Right renal cortex interstitium (tissue), 3 donors: ENCODE data around the gene COPG1. TPM values are rescaled to one million over a fixed set of nuclear protein-coding genes. Genes with fewer than 3 reads are reported as not detected.
A peak's percentile ranks its signal among the peaks of the same experiment; 100 is the strongest.
"Not testable (repeated sequence)": the region's sequence is repeated elsewhere in the genome, so short reads cannot be mapped to it uniquely, and the experiment has no call there.

ENCODE experiments used
- DNase-seq, 3 donors: peaks; one replicate each; pipeline ENCODE4 v3.0.0-alpha.2; 2013; ENCODE audit warnings: low read depth in 3 of 3, low spot score in 2 of 3
- polyA plus RNA-seq, 3 donors: library from polyadenylated mRNA; unstranded; fragments of 120-200 nt; gene quantifications; one replicate each; pipeline ENCODE4 v1.2.1, GENCODE V29; 2013; ENCODE audit not compliant: insufficient read length in 3 of 3

Gene COPG1
- 100 to 1,000 TPM; 166 to 167 (median 166) TPM for polyA plus RNA-seq

GRCh38 chr3:129249284-129250065, at the start of gene COPG1:
TSS of gene COPG1 (plus strand) at chr3:129249606. CDS start at chr3:129249710, 104 bp downstream.
- peak; percentile 78 to 90 (median 85) for DNase-seq

GRCh38 chr3:129204473-129204872, 44.9 kb upstream of the COPG1 start:
- DNase-seq: no peak

GRCh38 chr3:129205109-129205832, 44.1 kb upstream of the COPG1 start:
- DNase-seq: no peak

GRCh38 chr3:129207479-129207878, 41.9 kb upstream of the COPG1 start:
- DNase-seq: no peak

- no peak for DNase-seq
Observed at GRCh38 chr3:129211345-129211744, 38.1 kb upstream of the COPG1 start.

GRCh38 chr3:129211772-129212171, 37.6 kb upstream of the COPG1 start:
- no peak for DNase-seq

GRCh38 chr3:129213238-129213637, 36.2 kb upstream of the COPG1 start:
- DNase-seq: no peak

- no peak for DNase-seq
Observed at GRCh38 chr3:129218742-129219141, 30.7 kb upstream of the COPG1 start.

GRCh38 chr3:129224387-129224786, 25.0 kb upstream of the COPG1 start:
- not testable (repeated sequence) for DNase-seq

- no peak for DNase-seq
Observed at GRCh38 chr3:129224984-129225393, 24.4 kb upstream of the COPG1 start.

- DNase-seq: no peak
Observed at GRCh38 chr3:129226374-129226773, 23.0 kb upstream of the COPG1 start.

GRCh38 chr3:129228891-129229585, 20.4 kb upstream of the COPG1 start:
- DNase-seq: no peak

- DNase-seq: no peak
Observed at GRCh38 chr3:129230311-129231019, 18.9 kb upstream of the COPG1 start.

GRCh38 chr3:129231331-129232119, 17.9 kb upstream of the COPG1 start:
- DNase-seq: no peak

GRCh38 chr3:129233538-129233937, 15.9 kb upstream of the COPG1 start:
- no peak for DNase-seq

- no peak for DNase-seq
Observed at GRCh38 chr3:129234441-129234840, 15.0 kb upstream of the COPG1 start.

GRCh38 chr3:129235344-129235917, 14.0 kb upstream of the COPG1 start:
- DNase-seq: no peak

GRCh38 chr3:129238945-129239705, 10.3 kb upstream of the COPG1 start:
- DNase-seq: no peak

GRCh38 chr3:129239991-129240390, 9.4 kb upstream of the COPG1 start:
- no peak for DNase-seq
